Ishikawa (cell line): ENCODE results near the gene NEK1.

Experiments
- CEBPB ChIP-seq: IDR thresholded peaks from 2 replicates; pipeline ENCODE4 v1.6.1; 2012
- CREB1 ChIP-seq: IDR thresholded peaks from 2 replicates; pipeline ENCODE4 v1.6.1; 2012; ENCODE audit warnings: low read depth
- EGR1 ChIP-seq: IDR thresholded peaks from 2 replicates; pipeline ENCODE4 v1.6.1; 2012
- EP300 ChIP-seq: IDR thresholded peaks from 2 replicates; pipeline ENCODE4 v1.6.1; 2012; ENCODE audit warnings: borderline replicate concordance
- FOXM1 ChIP-seq: IDR thresholded peaks from 2 replicates; pipeline ENCODE4 v1.6.1; 2012; ENCODE audit warnings: low read depth, borderline replicate concordance
- NFIC ChIP-seq: IDR thresholded peaks from 2 replicates; pipeline ENCODE4 v1.6.1; 2012
- RAD21 ChIP-seq: IDR thresholded peaks from 2 replicates; pipeline ENCODE4 v1.6.1; 2012; ENCODE audit warnings: low read depth
- TAF1 ChIP-seq: IDR thresholded peaks from 2 replicates; pipeline ENCODE4 v1.6.1; 2012; ENCODE audit warnings: low read depth, mild to moderate bottlenecking
- TCF12 ChIP-seq: IDR thresholded peaks from 2 replicates; pipeline ENCODE4 v1.6.1; 2012; ENCODE audit warnings: low read depth
- TEAD4 ChIP-seq: IDR thresholded peaks from 2 replicates; pipeline ENCODE4 v1.6.1; 2012
- YY1 ChIP-seq: IDR thresholded peaks from 2 replicates; pipeline ENCODE4 v1.6.1; 2012; ENCODE audit warnings: low read depth
- ZBTB7A ChIP-seq: IDR thresholded peaks from 2 replicates; pipeline ENCODE4 v1.6.1; 2012; ENCODE audit warnings: low read depth
- TF ChIP-seq, protein P1 (sequence below): IDR thresholded peaks from 2 replicates; pipeline ENCODE4 v1.6.1; 2012
- TF ChIP-seq, protein P2 (sequence below): IDR thresholded peaks from 2 replicates; pipeline ENCODE4 v1.6.1; 2012; ENCODE audit warnings: low read depth, mild to moderate bottlenecking
- TF ChIP-seq, protein P3 (sequence below): IDR thresholded peaks from 2 replicates; pipeline ENCODE4 v1.6.1; 2012

Gene NEK1

DNA sequence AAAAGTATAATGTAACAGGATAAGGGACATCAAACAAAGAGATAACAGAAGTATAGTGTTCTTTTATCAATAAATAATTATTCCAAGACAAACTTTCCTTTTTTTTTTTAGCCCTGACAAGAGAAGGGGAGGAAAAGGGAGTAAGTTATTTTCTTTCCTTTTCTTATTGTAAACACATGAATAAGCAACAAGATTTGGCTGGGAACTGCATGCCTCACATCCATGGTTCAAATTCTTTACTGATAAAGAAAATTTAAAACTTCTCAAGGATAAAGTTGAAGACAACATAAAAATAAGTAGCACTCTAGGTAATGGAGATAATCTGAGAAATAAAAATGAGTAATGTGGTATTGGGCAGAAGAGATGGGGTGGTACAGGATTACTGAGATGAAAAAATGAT is 71.6 kb downstream of the NEK1 start:
- no peak for TF ChIP-seq CREB1
- TF ChIP-seq EP300: no peak
- TF ChIP-seq CEBPB: no peak
- TF ChIP-seq, protein P1, sequence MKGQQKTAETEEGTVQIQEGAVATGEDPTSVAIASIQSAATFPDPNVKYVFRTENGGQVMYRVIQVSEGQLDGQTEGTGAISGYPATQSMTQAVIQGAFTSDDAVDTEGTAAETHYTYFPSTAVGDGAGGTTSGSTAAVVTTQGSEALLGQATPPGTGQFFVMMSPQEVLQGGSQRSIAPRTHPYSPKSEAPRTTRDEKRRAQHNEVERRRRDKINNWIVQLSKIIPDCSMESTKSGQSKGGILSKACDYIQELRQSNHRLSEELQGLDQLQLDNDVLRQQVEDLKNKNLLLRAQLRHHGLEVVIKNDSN: no peak
- no peak for TF ChIP-seq ZBTB7A
- no peak for TF ChIP-seq RAD21
- TF ChIP-seq EGR1: no peak
- TF ChIP-seq, protein P2, sequence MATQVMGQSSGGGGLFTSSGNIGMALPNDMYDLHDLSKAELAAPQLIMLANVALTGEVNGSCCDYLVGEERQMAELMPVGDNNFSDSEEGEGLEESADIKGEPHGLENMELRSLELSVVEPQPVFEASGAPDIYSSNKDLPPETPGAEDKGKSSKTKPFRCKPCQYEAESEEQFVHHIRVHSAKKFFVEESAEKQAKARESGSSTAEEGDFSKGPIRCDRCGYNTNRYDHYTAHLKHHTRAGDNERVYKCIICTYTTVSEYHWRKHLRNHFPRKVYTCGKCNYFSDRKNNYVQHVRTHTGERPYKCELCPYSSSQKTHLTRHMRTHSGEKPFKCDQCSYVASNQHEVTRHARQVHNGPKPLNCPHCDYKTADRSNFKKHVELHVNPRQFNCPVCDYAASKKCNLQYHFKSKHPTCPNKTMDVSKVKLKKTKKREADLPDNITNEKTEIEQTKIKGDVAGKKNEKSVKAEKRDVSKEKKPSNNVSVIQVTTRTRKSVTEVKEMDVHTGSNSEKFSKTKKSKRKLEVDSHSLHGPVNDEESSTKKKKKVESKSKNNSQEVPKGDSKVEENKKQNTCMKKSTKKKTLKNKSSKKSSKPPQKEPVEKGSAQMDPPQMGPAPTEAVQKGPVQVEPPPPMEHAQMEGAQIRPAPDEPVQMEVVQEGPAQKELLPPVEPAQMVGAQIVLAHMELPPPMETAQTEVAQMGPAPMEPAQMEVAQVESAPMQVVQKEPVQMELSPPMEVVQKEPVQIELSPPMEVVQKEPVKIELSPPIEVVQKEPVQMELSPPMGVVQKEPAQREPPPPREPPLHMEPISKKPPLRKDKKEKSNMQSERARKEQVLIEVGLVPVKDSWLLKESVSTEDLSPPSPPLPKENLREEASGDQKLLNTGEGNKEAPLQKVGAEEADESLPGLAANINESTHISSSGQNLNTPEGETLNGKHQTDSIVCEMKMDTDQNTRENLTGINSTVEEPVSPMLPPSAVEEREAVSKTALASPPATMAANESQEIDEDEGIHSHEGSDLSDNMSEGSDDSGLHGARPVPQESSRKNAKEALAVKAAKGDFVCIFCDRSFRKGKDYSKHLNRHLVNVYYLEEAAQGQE: no peak
- TF ChIP-seq FOXM1: no peak

DNA sequence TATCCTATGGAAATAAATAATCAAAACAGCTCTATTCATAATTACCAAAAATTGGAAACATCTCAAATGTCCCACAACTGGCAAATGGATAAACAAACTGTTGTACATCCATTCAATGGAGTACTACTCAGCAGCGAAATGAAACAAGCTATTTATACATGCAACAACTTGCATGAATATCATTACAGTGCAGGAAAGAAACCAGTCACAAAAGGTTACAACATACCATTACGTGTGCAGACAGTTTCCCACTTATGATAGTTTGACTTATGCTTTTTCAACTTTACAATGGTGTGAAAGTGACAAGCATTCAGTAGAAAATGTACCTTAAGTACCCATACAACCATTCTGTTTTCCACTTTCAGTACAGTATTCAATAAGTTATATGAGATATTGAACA is 82.3 kb downstream of the NEK1 start:
- no peak for TF ChIP-seq EP300
- no peak for TF ChIP-seq YY1
- TF ChIP-seq TAF1: no peak
- TF ChIP-seq, protein P3, sequence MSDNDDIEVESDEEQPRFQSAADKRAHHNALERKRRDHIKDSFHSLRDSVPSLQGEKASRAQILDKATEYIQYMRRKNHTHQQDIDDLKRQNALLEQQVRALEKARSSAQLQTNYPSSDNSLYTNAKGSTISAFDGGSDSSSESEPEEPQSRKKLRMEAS: no peak
- no peak for TF ChIP-seq TCF12
- no peak for TF ChIP-seq RAD21
- TF ChIP-seq, protein P1: no peak
- no peak for TF ChIP-seq FOXM1
- TF ChIP-seq TEAD4: no peak
- TF ChIP-seq EGR1: no peak
- TF ChIP-seq CREB1: no peak
- TF ChIP-seq NFIC: no peak
- TF ChIP-seq, protein P2: no peak
- TF ChIP-seq CEBPB: no peak
- TF ChIP-seq ZBTB7A: no peak

DNA sequence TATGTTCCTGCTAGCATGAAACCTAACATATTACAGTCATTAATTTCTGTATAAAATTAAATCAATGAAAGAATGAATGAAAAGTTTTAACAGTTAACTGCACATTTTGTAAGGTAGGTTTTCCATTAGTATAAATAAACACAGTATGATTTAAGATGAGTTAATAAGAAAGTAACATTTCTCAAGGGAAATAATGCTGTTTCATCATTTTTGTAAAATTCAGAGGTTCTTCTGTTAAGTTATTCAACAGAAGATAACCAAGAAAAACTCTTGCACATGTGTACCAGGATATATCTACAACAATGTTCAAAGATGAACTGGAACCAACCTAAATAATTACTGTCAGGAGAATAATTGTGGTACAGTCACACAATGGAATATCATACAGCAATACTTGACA is 88.6 kb downstream of the NEK1 start:
- no peak for TF ChIP-seq CREB1
- TF ChIP-seq YY1: no peak
- TF ChIP-seq, protein P3: no peak
- TF ChIP-seq ZBTB7A: no peak
- TF ChIP-seq EP300: no peak
- no peak for TF ChIP-seq TAF1
- no peak for TF ChIP-seq RAD21
- TF ChIP-seq CEBPB: no peak
- TF ChIP-seq EGR1: no peak

DNA sequence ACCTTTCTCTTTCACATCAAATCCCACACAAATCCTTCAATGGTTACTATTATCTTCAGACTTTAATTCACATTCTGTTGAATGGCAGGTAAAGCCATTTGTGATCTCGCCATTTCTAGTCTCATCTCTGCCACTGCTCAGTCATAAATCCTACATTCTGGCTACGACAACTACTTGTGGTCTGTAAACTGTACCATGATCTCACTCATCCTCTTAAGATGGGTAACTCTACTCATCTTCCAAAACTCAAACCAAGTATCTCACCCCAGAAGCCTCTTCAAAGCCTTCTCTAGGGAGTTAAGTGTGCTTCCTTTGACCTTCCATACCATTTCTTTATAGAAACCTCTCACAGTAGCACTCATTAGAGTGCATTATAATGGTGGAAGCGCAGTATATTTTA is 101.8 kb downstream of the NEK1 start:
- TF ChIP-seq NFIC: no peak
- no peak for TF ChIP-seq EP300
- TF ChIP-seq, protein P2: no peak
- TF ChIP-seq CREB1: no peak
- TF ChIP-seq, protein P1: no peak
- no peak for TF ChIP-seq RAD21
- TF ChIP-seq TCF12: no peak
- TF ChIP-seq FOXM1: no peak
- TF ChIP-seq, protein P3: no peak
- no peak for TF ChIP-seq EGR1
- no peak for TF ChIP-seq CEBPB
- no peak for TF ChIP-seq TEAD4
